C4-2B (cell line): ENCODE measurements around the gene ADGRV1.

Experiments used
- ZFX ChIP-seq: fragments of 450-650 bp; IDR thresholded peaks from 2 replicates; pipeline ENCODE4 v1.6.1; 2017
- TF ChIP-seq, protein P1 (sequence below): fragments of 450-650 bp; conservative IDR thresholded peaks from 2 replicates; pipeline ENCODE4 v1.5.1; 2017; ENCODE audit warnings: mild to moderate bottlenecking

DNA sequence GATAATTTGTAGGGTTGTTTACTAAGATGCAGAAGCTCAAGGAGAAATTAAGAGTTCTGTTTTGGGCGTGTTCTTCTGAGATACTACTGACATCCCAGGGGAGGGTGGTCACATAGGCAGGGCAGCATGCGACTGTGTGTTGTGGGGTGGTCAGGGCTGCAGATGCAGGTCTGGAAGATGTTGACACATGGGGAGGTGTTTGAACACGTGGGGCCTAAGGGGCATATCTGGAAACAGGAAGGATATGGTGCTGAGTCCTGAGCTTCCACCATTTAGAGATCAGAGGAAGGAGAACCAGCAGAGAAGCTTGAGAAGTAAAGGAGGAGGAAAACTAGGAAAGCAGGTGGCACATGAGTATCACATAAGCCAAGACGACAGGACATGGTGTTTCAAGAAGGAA, 228.2 kb downstream of the ADGRV1 start:
- TF ChIP-seq, protein P1, sequence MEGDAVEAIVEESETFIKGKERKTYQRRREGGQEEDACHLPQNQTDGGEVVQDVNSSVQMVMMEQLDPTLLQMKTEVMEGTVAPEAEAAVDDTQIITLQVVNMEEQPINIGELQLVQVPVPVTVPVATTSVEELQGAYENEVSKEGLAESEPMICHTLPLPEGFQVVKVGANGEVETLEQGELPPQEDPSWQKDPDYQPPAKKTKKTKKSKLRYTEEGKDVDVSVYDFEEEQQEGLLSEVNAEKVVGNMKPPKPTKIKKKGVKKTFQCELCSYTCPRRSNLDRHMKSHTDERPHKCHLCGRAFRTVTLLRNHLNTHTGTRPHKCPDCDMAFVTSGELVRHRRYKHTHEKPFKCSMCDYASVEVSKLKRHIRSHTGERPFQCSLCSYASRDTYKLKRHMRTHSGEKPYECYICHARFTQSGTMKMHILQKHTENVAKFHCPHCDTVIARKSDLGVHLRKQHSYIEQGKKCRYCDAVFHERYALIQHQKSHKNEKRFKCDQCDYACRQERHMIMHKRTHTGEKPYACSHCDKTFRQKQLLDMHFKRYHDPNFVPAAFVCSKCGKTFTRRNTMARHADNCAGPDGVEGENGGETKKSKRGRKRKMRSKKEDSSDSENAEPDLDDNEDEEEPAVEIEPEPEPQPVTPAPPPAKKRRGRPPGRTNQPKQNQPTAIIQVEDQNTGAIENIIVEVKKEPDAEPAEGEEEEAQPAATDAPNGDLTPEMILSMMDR: no peak
- no peak for TF ChIP-seq ZFX
